NB4 (cell line): ENCODE measurements around the gene HNRNPA0.

Experiments
- DNase-seq: peaks from one replicate; pipeline ENCODE4 v3.0.0; 2010; ENCODE audit warnings: low read depth
- H3K4me3 ChIP-seq: one replicate; pipeline ENCODE4 v1.5.1; 2011; ENCODE audit warnings: mild to moderate bottlenecking, low read depth, low read length, moderate library complexity
- MYC ChIP-seq: IDR thresholded peaks from 2 replicates; pipeline ENCODE4 v1.6.1; 2011; ENCODE audit warnings: low read depth, low read length
- POLR2A ChIP-seq: IDR thresholded peaks from 2 replicates; pipeline ENCODE4 v1.6.1; 2011; ENCODE audit warnings: mild to moderate bottlenecking; ENCODE audit not compliant: insufficient read length; ENCODE audit errors: extremely low read depth
- TF ChIP-seq, protein P1 (sequence below): IDR thresholded peaks from 2 replicates; pipeline ENCODE4 v1.6.1; 2011; ENCODE audit warnings: low read depth, low read length
- TF ChIP-seq, protein P2 (sequence below): IDR thresholded peaks from one replicate; pipeline ENCODE4 v1.5.1; 2012; ENCODE audit warnings: low read depth, low read length

The HNRNPA0 gene

DNA sequence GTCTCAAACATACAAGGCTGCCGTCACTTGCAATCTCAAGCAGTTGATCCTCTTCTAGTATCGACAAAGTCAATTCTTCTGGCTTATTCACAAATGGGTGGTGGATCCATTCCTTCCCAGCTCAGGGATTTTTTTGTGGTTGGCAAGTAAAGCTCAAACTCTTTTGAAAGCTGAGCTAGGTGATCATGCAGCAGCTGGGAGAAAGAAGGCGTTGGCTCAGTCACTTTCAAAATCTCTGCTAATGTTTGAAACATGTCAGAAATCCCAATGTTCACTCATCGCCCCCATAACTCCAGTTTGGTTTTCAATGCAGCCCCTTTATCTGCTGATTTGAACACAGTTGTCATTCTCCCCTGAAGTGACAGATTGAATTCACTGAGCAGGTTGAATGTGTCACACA is 4.0 kb upstream of the HNRNPA0 start:
- TF ChIP-seq, protein P1, sequence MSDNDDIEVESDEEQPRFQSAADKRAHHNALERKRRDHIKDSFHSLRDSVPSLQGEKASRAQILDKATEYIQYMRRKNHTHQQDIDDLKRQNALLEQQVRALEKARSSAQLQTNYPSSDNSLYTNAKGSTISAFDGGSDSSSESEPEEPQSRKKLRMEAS = no peak
- TF ChIP-seq POLR2A = no peak
- no peak for TF ChIP-seq MYC
- TF ChIP-seq, protein P2, sequence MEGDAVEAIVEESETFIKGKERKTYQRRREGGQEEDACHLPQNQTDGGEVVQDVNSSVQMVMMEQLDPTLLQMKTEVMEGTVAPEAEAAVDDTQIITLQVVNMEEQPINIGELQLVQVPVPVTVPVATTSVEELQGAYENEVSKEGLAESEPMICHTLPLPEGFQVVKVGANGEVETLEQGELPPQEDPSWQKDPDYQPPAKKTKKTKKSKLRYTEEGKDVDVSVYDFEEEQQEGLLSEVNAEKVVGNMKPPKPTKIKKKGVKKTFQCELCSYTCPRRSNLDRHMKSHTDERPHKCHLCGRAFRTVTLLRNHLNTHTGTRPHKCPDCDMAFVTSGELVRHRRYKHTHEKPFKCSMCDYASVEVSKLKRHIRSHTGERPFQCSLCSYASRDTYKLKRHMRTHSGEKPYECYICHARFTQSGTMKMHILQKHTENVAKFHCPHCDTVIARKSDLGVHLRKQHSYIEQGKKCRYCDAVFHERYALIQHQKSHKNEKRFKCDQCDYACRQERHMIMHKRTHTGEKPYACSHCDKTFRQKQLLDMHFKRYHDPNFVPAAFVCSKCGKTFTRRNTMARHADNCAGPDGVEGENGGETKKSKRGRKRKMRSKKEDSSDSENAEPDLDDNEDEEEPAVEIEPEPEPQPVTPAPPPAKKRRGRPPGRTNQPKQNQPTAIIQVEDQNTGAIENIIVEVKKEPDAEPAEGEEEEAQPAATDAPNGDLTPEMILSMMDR = no peak
- H3K4me3 ChIP-seq = no peak overlapping the region
- DNase-seq = no peak

DNA sequence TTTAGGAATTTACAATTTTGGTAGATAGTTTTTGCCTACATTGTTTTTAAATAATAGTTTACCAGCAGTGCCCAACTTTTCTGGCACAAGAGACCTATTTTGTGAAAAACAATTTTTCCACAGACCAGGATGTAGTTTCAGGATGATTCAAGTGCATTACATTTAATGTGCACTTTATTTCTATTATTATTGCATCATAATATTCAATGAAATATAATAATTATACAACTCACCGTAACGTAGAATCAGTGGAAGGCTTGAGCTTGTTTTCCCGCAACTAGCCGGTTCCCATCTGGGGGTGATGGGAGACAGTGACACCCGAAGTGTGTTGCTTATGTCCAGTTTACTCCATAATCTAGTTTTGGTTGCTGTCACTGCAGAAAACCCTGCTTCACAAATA is 3.5 kb upstream of the HNRNPA0 start:
- H3K4me3 ChIP-seq = no peak overlapping the region
- DNase-seq = no peak
- TF ChIP-seq, protein P2 = no peak
- TF ChIP-seq, protein P1 = no peak
- TF ChIP-seq MYC (no peak), POLR2A (no peak)

DNA sequence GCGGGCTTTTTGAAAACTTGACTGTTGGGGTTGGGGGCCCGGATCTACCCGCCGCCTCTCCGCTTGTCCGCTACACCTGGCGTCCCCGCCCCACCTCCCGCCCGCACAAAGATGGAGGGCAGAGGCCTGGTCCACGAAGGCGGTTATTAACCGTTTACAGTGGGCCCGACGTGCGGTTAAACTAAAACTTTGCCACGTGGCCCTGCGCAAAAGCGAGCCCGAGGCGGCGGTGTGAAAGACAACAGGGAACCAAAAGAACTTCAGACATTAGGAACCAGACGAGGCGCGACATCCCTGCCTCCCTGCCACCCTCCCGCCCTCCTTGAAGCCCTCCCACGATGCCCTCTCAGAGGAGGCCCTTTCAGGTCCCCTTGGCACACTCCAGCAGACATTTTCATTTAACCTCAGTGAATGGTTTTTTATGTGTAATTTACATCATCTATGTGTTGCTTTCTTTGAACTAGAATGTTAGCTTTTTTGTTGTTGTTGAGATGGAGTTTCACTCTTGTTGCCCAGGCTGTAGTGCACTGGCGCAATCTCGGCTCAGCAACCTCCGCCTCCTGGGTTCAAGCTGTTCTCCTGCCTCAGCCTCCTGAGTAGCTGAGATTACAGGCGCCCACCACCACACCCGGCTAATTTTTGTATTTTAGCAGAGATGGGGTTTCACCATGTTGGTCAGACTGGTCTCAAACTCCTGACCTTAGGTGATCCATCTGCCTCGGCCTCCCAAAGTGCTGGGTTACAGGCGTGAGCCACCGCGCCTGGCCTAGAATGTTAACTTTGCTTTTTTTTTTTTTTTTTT is 999 bp upstream of the HNRNPA0 start:
- TF ChIP-seq, protein P2 = no peak
- peak; percentile 61; the same call in 1 of the 2 replicates for TF ChIP-seq MYC
- TF ChIP-seq, protein P1 = peak; percentile 62
- no peak for DNase-seq
- peak overlapping the region; percentile 98 for H3K4me3 ChIP-seq

DNA sequence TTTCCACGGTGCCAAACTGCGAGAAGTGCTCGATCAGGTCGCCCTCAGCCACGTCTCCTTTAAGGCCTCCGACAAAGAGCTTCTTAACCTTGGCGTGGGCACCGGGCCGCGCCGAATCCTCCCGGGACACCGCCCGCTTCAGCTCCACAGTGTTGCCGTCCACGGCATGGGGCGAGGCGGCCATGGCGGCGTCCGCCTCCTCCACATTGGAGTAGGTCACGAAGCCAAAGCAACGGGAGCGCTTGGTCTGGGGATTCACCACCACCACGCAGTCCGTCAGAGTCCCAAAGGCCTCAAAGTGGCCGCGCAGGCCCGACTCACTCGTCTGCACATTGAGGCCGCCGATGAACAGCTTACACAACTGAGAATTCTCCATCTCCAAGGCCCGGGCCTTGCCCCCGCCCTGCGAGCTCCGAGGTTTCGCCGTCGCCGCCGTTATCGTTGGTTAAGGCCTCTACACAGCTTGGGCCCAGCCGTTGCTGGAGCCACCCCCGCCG is 424 bp downstream of the HNRNPA0 start:
- peak; percentile 39; the same call in 1 of the 2 replicates for TF ChIP-seq MYC
- TF ChIP-seq, protein P1 = no peak
- peak overlapping the region; percentile 98 for H3K4me3 ChIP-seq
- no peak for DNase-seq

DNA sequence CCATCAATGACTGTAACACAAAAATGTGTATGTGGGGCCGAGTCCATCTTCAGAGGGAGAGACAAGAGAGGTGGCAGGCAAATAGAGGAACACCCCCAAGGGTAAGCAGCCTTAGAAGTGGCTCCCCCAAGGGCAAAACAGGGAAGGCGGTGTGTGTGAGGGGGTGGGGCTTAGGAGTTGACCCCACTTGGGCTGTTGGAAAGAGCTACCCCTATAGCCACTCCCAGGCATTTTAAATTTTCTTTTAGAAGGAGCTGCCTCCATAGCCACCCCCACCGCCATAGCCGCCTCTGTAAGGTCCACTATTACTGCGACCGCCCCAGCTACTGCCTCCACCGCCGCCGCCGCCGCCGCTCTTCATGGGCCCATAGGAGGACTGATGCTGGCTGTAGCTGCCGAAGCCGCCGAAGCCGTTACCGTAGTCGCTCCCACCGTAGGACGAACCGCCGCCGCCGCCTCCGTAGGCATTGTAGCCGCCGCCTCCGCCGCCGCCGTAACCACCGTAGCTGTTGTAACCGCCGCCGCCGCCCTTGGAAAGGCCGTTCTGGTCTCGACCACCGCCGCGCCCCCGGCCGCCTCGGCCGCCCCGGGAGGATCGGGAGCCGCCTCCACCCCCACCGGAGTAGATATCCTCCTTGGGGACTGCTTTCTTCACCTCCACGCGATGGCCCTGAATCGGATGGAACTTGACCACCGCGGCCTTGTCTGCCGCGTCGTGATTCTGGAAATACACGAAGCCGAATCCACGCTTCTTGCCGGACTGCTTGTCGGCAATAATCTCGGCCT is 1.1 kb downstream of the HNRNPA0 start:
- peak; percentile 80 for DNase-seq
- H3K4me3 ChIP-seq = peak overlapping the region; percentile 98
- TF ChIP-seq, protein P2 = no peak
- TF ChIP-seq, protein P1 = no peak
- TF ChIP-seq MYC = no peak
- no peak for TF ChIP-seq POLR2A
